ENCODE data around the gene GALNS.

DNA sequence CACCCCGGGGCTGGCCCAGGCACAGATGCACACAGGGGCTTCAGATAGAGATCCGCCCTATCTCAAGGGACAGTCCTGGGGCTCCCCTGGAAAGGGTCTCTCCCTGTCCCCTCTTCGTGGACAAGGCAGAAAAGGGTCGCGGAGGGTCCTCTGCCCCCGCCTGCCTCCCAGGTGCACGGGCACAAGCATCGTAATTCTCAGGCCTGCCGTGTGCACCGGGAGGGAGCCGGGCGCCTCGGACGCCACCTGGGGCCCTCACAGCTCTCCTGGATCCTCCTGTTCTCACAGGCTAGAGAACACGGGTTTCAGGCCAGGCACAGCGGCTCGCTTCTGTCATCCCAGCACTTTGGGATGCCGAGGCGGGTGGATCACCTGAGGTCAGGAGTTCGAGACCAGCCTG is 21.6 kb upstream of the GALNS start:
- TF ChIP-seq POLR2A (IDR thresholded peaks at IDR 0.05; ENCODE audit: low read depth, low read length) (no peak), SPI1 (IDR thresholded peaks at IDR 0.05; ENCODE audit: low read depth, low read length) (no peak), POLR2AphosphoS5 (IDR thresholded peaks at IDR 0.05; ENCODE audit: low read depth, low read length) (no peak), TAF1 (IDR thresholded peaks at IDR 0.05; ENCODE audit: low read depth, low read length) (no peak), POU2F2 (IDR thresholded peaks at IDR 0.05; ENCODE audit: low read depth, low read length) (no peak)
